ENCODE measurements around the gene HTRA2.

GRCh38 chr2:74544634-74545033, 14.9 kb downstream of the HTRA2 start:
- no peak for TF ChIP-seq CTCF (IDR thresholded peaks at IDR 0.05)
- no peak for TF ChIP-seq EP300 (IDR thresholded peaks at IDR 0.05)
- no peak for TF ChIP-seq POLR2A (IDR thresholded peaks at IDR 0.05)
